SK-N-SH (cell line): Measurements from ENCODE around the gene SLC66A1. TPM values are rescaled to one million over a fixed set of nuclear protein-coding genes. Genes with fewer than 3 reads are reported as not detected.

ENCODE experiments used
- CTCF ChIA-PET: fragments of 300-600, 350-600 bp; formaldehyde crosslinking; extraction: SDS; loops from one replicate; lab custom pipeline; 2021; lab: Yijun Ruan, JAX
- POLR2A ChIA-PET: fragments of 350-600 bp; sonication (Branson Sonifier 250); formaldehyde crosslinking; extraction: SDS; loops from one replicate; lab custom pipeline; 2020; ENCODE audit warnings: antibody characterized with exemption, inconsistent platforms; lab: Yijun Ruan, JAX
- DNase-seq: peaks from one replicate; pipeline ENCODE4 v3.0.0; 2012
- H2AFZ ChIP-seq: fragments of 200-600 bp; sonication (generic); 2 replicates; pipeline ENCODE4 v1.8.1; 2016; ENCODE audit warnings: antibody characterized with exemption, mild to moderate bottlenecking, low read depth
- H3F3A ChIP-seq: fragments of 200-600 bp; sonication (generic); replicated peaks from 2 replicates; pipeline ENCODE3; 2016; ENCODE audit warnings: antibody characterized with exemption, mild to moderate bottlenecking; ENCODE audit not compliant: insufficient read depth
- H3K27ac ChIP-seq, 2 experiments: fragments of 200-500 bp in 1 of 2; fragments of 200-600 bp in 1 of 2; sonication (Bioruptor generic) in 1 of 2; sonication (generic), shearing (Covaris generic) in 1 of 2; 2 replicates each; pipeline versions ENCODE4 v1.5.1 to v1.6.1; 2014 to 2016; ENCODE audit warnings: low read depth in 2 of 2, inconsistent platforms in 1 of 2, low read length in 1 of 2, mild to moderate bottlenecking in 1 of 2, mixed read lengths in 1 of 2
- H3K27me3 ChIP-seq: fragments of 200-600 bp; sonication (generic), shearing (Covaris generic); 2 replicates; pipeline ENCODE4 v1.6.1; 2016; ENCODE audit warnings: mixed run types; ENCODE audit not compliant: insufficient read depth
- H3K36me3 ChIP-seq, 2 experiments: fragments of 200-500 bp in 1 of 2; fragments of 200-600 bp in 1 of 2; sonication (Bioruptor generic) in 1 of 2; sonication (generic) in 1 of 2; replicated peaks in 1 of 2; 2 replicates each; pipeline versions ENCODE3 to v1.5.1; 2014 to 2016; ENCODE audit warnings: low read length in 1 of 2, mild to moderate bottlenecking in 1 of 2; ENCODE audit not compliant: insufficient read depth in 2 of 2, control insufficient read depth in 1 of 2
- H3K4me1 ChIP-seq, 2 experiments: fragments of 200-500 bp in 1 of 2; fragments of 200-600 bp in 1 of 2; sonication (Bioruptor generic) in 1 of 2; sonication (generic), shearing (Covaris generic) in 1 of 2; 2 replicates each; pipeline versions ENCODE4 v1.5.1 to v1.6.1; 2014 to 2016; ENCODE audit warnings: low read depth in 1 of 2, low read length in 1 of 2, mixed run types in 1 of 2; ENCODE audit not compliant: insufficient read depth in 2 of 2, control insufficient read depth in 1 of 2
- H3K4me2 ChIP-seq: fragments of 200-600 bp; sonication (generic), shearing (Covaris generic); 2 replicates; pipeline ENCODE4 v1.6.1; 2017; ENCODE audit warnings: mixed run types
- H3K4me3 ChIP-seq, 2 experiments: fragments of 200-500 bp in 1 of 2; fragments of 200-600 bp in 1 of 2; sonication (Bioruptor generic) in 1 of 2; sonication (generic), shearing (Covaris generic) in 1 of 2; 2 replicates each; pipeline versions ENCODE4 v1.5.1 to v1.8.1; 2014 to 2016; ENCODE audit warnings: low read depth in 2 of 2, inconsistent platforms in 1 of 2, low read length in 1 of 2, mild to moderate bottlenecking in 1 of 2, mixed read lengths in 1 of 2, moderate library complexity in 1 of 2
- H3K79me2 ChIP-seq: fragments of 200-600 bp; sonication (generic); 2 replicates; pipeline ENCODE4 v1.8.1; 2017; ENCODE audit warnings: mild to moderate bottlenecking; ENCODE audit not compliant: insufficient read depth
- H3K9ac ChIP-seq: fragments of 200-600 bp; sonication (generic); 2 replicates; pipeline ENCODE4 v1.6.1; 2017; ENCODE audit warnings: mixed run types
- H3K9me2 ChIP-seq: fragments of 200-600 bp; sonication (generic); 2 replicates; pipeline ENCODE4 v1.6.1; 2017; ENCODE audit warnings: mixed run types
- H3K9me3 ChIP-seq: fragments of 200-600 bp; sonication (generic); 2 replicates; pipeline ENCODE4 v1.6.1; 2017; ENCODE audit warnings: mixed run types, mild to moderate bottlenecking, moderate library complexity
- H4K20me1 ChIP-seq: fragments of 200-600 bp; sonication (generic); 2 replicates; pipeline ENCODE4 v1.6.1; 2017; ENCODE audit warnings: mild to moderate bottlenecking, mixed run types; ENCODE audit not compliant: insufficient read depth
- CHD2 ChIP-seq: fragments of 150-350 bp; IDR thresholded peaks from 2 replicates; pipeline ENCODE4 v1.6.1; 2018; ENCODE audit warnings: low read length; ENCODE audit not compliant: partially characterized antibody
- EZH2phosphoT487 ChIP-seq: fragments of 200-600 bp; sonication (generic); IDR thresholded peaks from 2 replicates; pipeline ENCODE4 v1.6.1; 2017; ENCODE audit warnings: low read depth, mixed run types, mild to moderate bottlenecking, antibody characterized with exemption, moderate library complexity, borderline replicate concordance
- FOSL2 ChIP-seq: IDR thresholded peaks from 2 replicates; pipeline ENCODE4 v1.4.0; 2012; ENCODE audit warnings: low read depth, mild to moderate bottlenecking, moderate library complexity, borderline replicate concordance
- FOXJ3 ChIP-seq: sonication (generic); formaldehyde crosslinking; IDR thresholded peaks from 2 replicates; pipeline ENCODE4 v1.5.1; 2020; ENCODE audit warnings: mild to moderate bottlenecking, missing genetic modification reagents
- FOXM1 ChIP-seq: IDR thresholded peaks from 2 replicates; pipeline ENCODE4 v1.4.0; 2012; ENCODE audit warnings: low read depth, mild to moderate bottlenecking
- IRF3 ChIP-seq: fragments of 150-350 bp; IDR thresholded peaks from 2 replicates; pipeline ENCODE4 v1.6.1; 2016; ENCODE audit warnings: mild to moderate bottlenecking, low read depth, low read length
- JUND ChIP-seq: IDR thresholded peaks from 2 replicates; pipeline ENCODE4 v1.4.0; 2012
- MAX ChIP-seq: IDR thresholded peaks from 2 replicates; pipeline ENCODE4 v1.4.0; 2012; ENCODE audit warnings: low read depth
- MXI1 ChIP-seq: IDR thresholded peaks from 2 replicates; pipeline ENCODE4 v1.6.1; 2012; ENCODE audit warnings: mild to moderate bottlenecking, low read depth, low read length, improper control_type of control experiment
- PBX3 ChIP-seq: IDR thresholded peaks from 2 replicates; pipeline ENCODE4; 2012
- POLR2AphosphoS5 ChIP-seq: IDR thresholded peaks from 2 replicates; pipeline ENCODE4 v1.6.1; 2012; ENCODE audit warnings: low read depth, low read length
- RXRA ChIP-seq: IDR thresholded peaks from 2 replicates; pipeline ENCODE4 v1.4.0; 2012; ENCODE audit warnings: low read depth, mild to moderate bottlenecking, borderline replicate concordance
- SIN3A ChIP-seq: IDR thresholded peaks from 2 replicates; pipeline ENCODE4 v1.6.1; 2012; ENCODE audit warnings: low read depth, mild to moderate bottlenecking, low read length, moderate library complexity, borderline replicate concordance
- SMC3 ChIP-seq: IDR thresholded peaks from 2 replicates; pipeline ENCODE4 v1.6.1; 2012; ENCODE audit warnings: low read depth, low read length, improper control_type of control experiment
- TAF1 ChIP-seq: IDR thresholded peaks from 2 replicates; pipeline ENCODE4 v1.6.1; 2012; ENCODE audit warnings: low read depth, mild to moderate bottlenecking, low read length, moderate library complexity, borderline replicate concordance
- TEAD4 ChIP-seq: IDR thresholded peaks from 2 replicates; pipeline ENCODE4 v1.4.0; 2012; ENCODE audit warnings: mild to moderate bottlenecking, borderline replicate concordance; ENCODE audit not compliant: insufficient read depth
- USF2 ChIP-seq: fragments of 150-350 bp; IDR thresholded peaks from 2 replicates; pipeline ENCODE4 v1.6.1; 2017; ENCODE audit warnings: antibody characterized with exemption, low read length, low read depth, borderline replicate concordance
- WGBS: methylation state at CpG from one replicate; pipeline ENCODE4 v1.1.6; 2017; ENCODE audit warnings: low lambda C conversion rate; 5-methylcytosine and 5-hydroxymethylcytosine counted together
- polyA plus RNA-seq, 3 experiments: library from polyadenylated mRNA; depleted of rRNA; stranded (reverse); fragments of >200 nt; gene quantifications; 2 replicates each; pipeline ENCODE4 v1.2.3, GENCODE V29; 2012
- TF ChIP-seq, protein P1 (sequence below): IDR thresholded peaks from 2 replicates; pipeline ENCODE4 v1.4.0; 2012; ENCODE audit warnings: low read depth, borderline replicate concordance

The SLC66A1 gene
- polyA plus RNA-seq, 1 of the 3 experiments (the other 2 are of a cell fraction) = 16.9 TPM

- CTCF ChIA-PET = interaction anchor here (0.9 to 5.3 kb wide), 3 partner anchors 9 to 35 kb away, joined by 4 to 31 read pairs (median 6); no protein-coding TSS in a partner anchor
- peaks cover 18 to 60% of the 10 kb centered on the region in 2 experiments for H3K36me3 ChIP-seq
- WGBS = 89% methylated on average over 4 of the region's 8 CpGs
Measured at GRCh38 chr1:19353596-19353995, 41.5 kb downstream of the SLC66A1 start.

More at GRCh38 chr1:19353596-19353995, 41.5 kb downstream of the SLC66A1 start:
- Histone ChIP-seq H3K27me3 (no peaks in the 10 kb centered on the region), H3K9me3 (no peaks in the 10 kb centered on the region), H3K4me1 (peaks cover 0 to 47% of the 10 kb centered on the region in 2 experiments; a peak in 1 of 4 replicates), H3K4me2 (no peak overlapping the region), H3K79me2 (peaks cover under 1% of the 10 kb centered on the region; the same call in 1 of the 2 replicates), H4K20me1 (peaks cover 9% of the 10 kb centered on the region), H3K27ac (peak overlapping the region in 1 of 2 experiments; percentile 71; a peak in 2 of 4 replicates), H3F3A (no peaks in the 10 kb centered on the region), H3K9ac (no peak overlapping the region), H2AFZ (no peak overlapping the region), H3K4me3 (no peak overlapping the region), H3K9me2 (no peaks in the 10 kb centered on the region)
- POLR2A ChIA-PET = no interaction called here
- TF ChIP-seq TAF1 (no peak), POLR2AphosphoS5 (no peak), FOXM1 (no peak), MAX (no peak), PBX3 (no peak), TEAD4 (no peak), CHD2 (no peak), RXRA (no peak), FOXJ3 (CRISPR knock-in tag) (no peak), EZH2phosphoT487 (no peak), IRF3 (no peak), JUND (no peak), USF2 (no peak), MXI1 (no peak), SIN3A (no peak), SMC3 (no peak), FOSL2 (no peak)
- TF ChIP-seq, protein P1, sequence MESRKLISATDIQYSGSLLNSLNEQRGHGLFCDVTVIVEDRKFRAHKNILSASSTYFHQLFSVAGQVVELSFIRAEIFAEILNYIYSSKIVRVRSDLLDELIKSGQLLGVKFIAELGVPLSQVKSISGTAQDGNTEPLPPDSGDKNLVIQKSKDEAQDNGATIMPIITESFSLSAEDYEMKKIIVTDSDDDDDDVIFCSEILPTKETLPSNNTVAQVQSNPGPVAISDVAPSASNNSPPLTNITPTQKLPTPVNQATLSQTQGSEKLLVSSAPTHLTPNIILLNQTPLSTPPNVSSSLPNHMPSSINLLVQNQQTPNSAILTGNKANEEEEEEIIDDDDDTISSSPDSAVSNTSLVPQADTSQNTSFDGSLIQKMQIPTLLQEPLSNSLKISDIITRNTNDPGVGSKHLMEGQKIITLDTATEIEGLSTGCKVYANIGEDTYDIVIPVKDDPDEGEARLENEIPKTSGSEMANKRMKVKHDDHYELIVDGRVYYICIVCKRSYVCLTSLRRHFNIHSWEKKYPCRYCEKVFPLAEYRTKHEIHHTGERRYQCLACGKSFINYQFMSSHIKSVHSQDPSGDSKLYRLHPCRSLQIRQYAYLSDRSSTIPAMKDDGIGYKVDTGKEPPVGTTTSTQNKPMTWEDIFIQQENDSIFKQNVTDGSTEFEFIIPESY = no peak
- no peak for DNase-seq
